Astrocyte (in vitro differentiated cells and primary cell): ENCODE data around the gene SCN1B. TPM values are rescaled to one million over a fixed set of nuclear protein-coding genes. Genes with fewer than 3 reads are reported as not detected.
"Not testable (repeated sequence)": the region's sequence is repeated elsewhere in the genome, so short reads cannot be mapped to it uniquely, and the experiment has no call there.

ENCODE experiments used
- DNase-seq: peaks from one replicate; pipeline ENCODE4 v3.0.0-alpha.2; 2010; ENCODE audit warnings: low read depth
- FAIRE-seq: peaks from 2 replicates; lab custom pipeline; 2011; peaks lifted over from hg19 to GRCh38; lab: Jason Lieb, UNC
- H2AFZ ChIP-seq: 2 replicates; pipeline ENCODE4 v1.6.0; 2012; ENCODE audit warnings: low read depth, low read length, inconsistent platforms
- H3K27ac ChIP-seq: 2 replicates; pipeline ENCODE4 v1.5.1; 2011; ENCODE audit warnings: low read depth, low read length, inconsistent platforms
- H3K27me3 ChIP-seq: 2 replicates; pipeline ENCODE4 v1.6.0; 2011; ENCODE audit warnings: low read length, inconsistent platforms; ENCODE audit not compliant: insufficient read depth
- H3K36me3 ChIP-seq: 2 replicates; pipeline ENCODE4 v1.5.1; 2011; ENCODE audit warnings: low read length, inconsistent platforms; ENCODE audit not compliant: insufficient read depth
- H3K4me1 ChIP-seq: 2 replicates; pipeline ENCODE4 v1.5.1; 2011; ENCODE audit warnings: low read length, inconsistent platforms; ENCODE audit not compliant: insufficient read depth
- H3K4me2 ChIP-seq: 2 replicates; pipeline ENCODE4 v1.6.0; 2012; ENCODE audit warnings: low read length, inconsistent platforms
- H3K4me3 ChIP-seq: 2 replicates; pipeline ENCODE4 v1.5.1; 2011; ENCODE audit warnings: low read depth, mild to moderate bottlenecking, low read length, inconsistent platforms; ENCODE audit not compliant: insufficient read depth
- H3K79me2 ChIP-seq: 2 replicates; pipeline ENCODE4 v1.6.0; 2012; ENCODE audit warnings: mild to moderate bottlenecking, low read length, inconsistent platforms; ENCODE audit not compliant: insufficient read depth
- H3K9ac ChIP-seq: 2 replicates; pipeline ENCODE4 v1.6.0; 2012; ENCODE audit warnings: mild to moderate bottlenecking, low read length, inconsistent platforms
- H3K9me3 ChIP-seq: 2 replicates; pipeline ENCODE4 v1.5.1; 2012; ENCODE audit warnings: low read depth, mild to moderate bottlenecking, low read length, inconsistent platforms; ENCODE audit not compliant: insufficient read depth
- H4K20me1 ChIP-seq: 2 replicates; pipeline ENCODE4 v1.6.0; 2012; ENCODE audit warnings: low read length, inconsistent platforms; ENCODE audit not compliant: insufficient read depth
- H3K27ac Mint-ChIP-seq: one replicate; pipeline ENCODE4 v1.8.0; 2021; ENCODE audit warnings: mild to moderate bottlenecking, mixed read lengths; ENCODE audit not compliant: unreplicated experiment
- H3K27me3 Mint-ChIP-seq: one replicate; pipeline ENCODE4 v1.8.0; 2021; ENCODE audit warnings: low read depth, mixed read lengths; ENCODE audit not compliant: unreplicated experiment
- H3K36me3 Mint-ChIP-seq: one replicate; pipeline ENCODE4 v1.8.0; 2021; ENCODE audit warnings: low read depth, mixed read lengths; ENCODE audit not compliant: unreplicated experiment
- H3K4me1 Mint-ChIP-seq: one replicate; pipeline ENCODE4 v1.8.0; 2021; ENCODE audit warnings: low read depth, mixed read lengths; ENCODE audit not compliant: unreplicated experiment
- H3K4me3 Mint-ChIP-seq: one replicate; pipeline ENCODE4 v1.8.0; 2021; ENCODE audit warnings: mild to moderate bottlenecking, moderate library complexity, mixed read lengths; ENCODE audit not compliant: unreplicated experiment
- H3K9me3 Mint-ChIP-seq: one replicate; pipeline ENCODE4 v1.8.0; 2021; ENCODE audit warnings: mild to moderate bottlenecking, mixed read lengths; ENCODE audit not compliant: unreplicated experiment
- EZH2 ChIP-seq: IDR thresholded peaks from 2 replicates; pipeline ENCODE4 v1.6.1; 2012; ENCODE audit warnings: mild to moderate bottlenecking, low read length, inconsistent platforms; ENCODE audit not compliant: insufficient read depth
- total RNA-seq: library from RNA; stranded (reverse); gene quantifications from 2 replicates; pipeline ENCODE4 v1.2.1, GENCODE V29; 2021
- TF ChIP-seq, protein P1 (sequence below): IDR thresholded peaks from 2 replicates; pipeline ENCODE4 v1.5.1; 2011; ENCODE audit warnings: low read depth, mild to moderate bottlenecking, inconsistent platforms, low read length, moderate library complexity; ENCODE audit not compliant: insufficient read depth

SCN1B gene
- total RNA-seq, 1 donor from 2014 or later = 3.0 TPM

DNA sequence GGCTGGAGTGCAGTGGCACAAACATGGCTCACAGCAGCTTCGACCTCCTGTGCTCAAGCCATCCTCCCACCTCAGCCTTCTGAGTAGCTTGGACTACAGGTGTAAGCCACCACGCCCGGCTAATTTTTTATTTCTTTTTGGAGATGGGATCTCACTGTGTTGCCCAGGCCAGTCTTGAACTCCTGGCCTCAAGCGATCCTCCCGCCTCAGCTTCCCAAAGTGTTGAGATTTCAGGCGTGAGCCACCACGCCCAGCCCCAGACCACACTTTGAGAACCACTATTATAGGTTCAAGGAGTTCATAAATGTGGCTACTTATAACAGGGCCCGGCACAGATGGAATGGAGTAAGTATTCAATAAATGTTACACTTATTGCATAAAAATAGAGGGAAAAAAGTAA is 3.3 kb upstream of the SCN1B start:
- Histone ChIP-seq H3K36me3 (peaks cover 2% of the 10 kb centered on the region), H3K9ac (no peak overlapping the region), H3K27ac (no peak overlapping the region), H3K4me1 (peaks cover 10% of the 10 kb centered on the region), H3K4me2 (no peak overlapping the region), H3K4me3 (no peak overlapping the region), H3K79me2 (no peaks in the 10 kb centered on the region), H4K20me1 (peaks cover 42% of the 10 kb centered on the region), H3K9me3 (no peaks in the 10 kb centered on the region), H3K27me3 (no peaks in the 10 kb centered on the region), H2AFZ (no peak overlapping the region)
- Mint-ChIP-seq H3K27me3 (peaks cover 8% of the 10 kb centered on the region), H3K36me3 (peaks cover 9% of the 10 kb centered on the region), H3K9me3 (peaks cover 2% of the 10 kb centered on the region), H3K4me1 (no peaks in the 10 kb centered on the region), H3K4me3 (no peak overlapping the region), H3K27ac (no peak overlapping the region)
- FAIRE-seq (no peak), DNase-seq (no peak)
- TF ChIP-seq, protein P1, sequence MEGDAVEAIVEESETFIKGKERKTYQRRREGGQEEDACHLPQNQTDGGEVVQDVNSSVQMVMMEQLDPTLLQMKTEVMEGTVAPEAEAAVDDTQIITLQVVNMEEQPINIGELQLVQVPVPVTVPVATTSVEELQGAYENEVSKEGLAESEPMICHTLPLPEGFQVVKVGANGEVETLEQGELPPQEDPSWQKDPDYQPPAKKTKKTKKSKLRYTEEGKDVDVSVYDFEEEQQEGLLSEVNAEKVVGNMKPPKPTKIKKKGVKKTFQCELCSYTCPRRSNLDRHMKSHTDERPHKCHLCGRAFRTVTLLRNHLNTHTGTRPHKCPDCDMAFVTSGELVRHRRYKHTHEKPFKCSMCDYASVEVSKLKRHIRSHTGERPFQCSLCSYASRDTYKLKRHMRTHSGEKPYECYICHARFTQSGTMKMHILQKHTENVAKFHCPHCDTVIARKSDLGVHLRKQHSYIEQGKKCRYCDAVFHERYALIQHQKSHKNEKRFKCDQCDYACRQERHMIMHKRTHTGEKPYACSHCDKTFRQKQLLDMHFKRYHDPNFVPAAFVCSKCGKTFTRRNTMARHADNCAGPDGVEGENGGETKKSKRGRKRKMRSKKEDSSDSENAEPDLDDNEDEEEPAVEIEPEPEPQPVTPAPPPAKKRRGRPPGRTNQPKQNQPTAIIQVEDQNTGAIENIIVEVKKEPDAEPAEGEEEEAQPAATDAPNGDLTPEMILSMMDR = no peak
- TF ChIP-seq EZH2 = no peak

DNA sequence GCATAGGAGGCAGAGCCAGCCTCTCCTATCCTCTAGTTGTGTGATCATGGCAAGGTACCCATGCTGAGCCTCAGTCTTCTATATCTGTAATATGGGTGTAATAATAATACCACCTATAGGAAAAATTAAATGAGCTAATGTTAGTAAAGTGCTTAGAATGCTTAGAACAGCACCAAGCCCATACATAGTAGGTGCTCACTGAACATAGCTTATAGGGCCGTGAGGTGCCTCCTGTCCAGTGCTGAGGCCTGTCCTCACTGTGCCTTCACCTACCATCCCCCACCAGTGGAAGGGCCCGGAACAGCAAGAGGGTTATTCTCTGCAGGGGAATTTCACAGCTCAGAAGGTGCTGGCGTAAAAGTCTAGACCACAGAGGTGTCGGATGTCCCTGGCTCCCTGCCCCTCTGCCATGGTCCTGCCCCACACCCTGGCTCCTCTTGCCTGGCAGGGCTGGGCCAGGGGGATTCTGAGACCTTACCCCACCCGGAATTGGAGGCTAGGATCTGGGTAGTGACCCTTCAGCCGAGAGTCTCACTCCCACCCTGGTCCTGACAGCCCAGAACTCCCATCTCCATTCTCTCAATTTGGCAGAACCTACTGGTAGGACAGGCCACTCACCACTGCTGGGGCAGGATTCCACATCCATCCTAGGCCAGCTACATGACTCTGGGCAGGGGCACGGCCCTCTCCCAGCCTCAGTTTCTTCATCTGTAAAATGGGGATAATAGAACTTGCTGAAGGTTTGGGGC is 2.2 kb upstream of the SCN1B start:
- no peak overlapping the region for H3K9ac ChIP-seq
- peaks cover 45% of the 10 kb centered on the region for H4K20me1 ChIP-seq
- no peak overlapping the region for H3K4me3 ChIP-seq
- Mint-ChIP-seq H3K27ac (no peak overlapping the region), H3K36me3 (peaks cover 14% of the 10 kb centered on the region), H3K4me3 (no peak overlapping the region), H3K27me3 (peaks cover 18% of the 10 kb centered on the region), H3K4me1 (no peaks in the 10 kb centered on the region), H3K9me3 (peaks cover 4% of the 10 kb centered on the region)
- H2AFZ ChIP-seq = no peak overlapping the region
- H3K79me2 ChIP-seq = no peaks in the 10 kb centered on the region
- no peak overlapping the region for H3K27ac ChIP-seq
- H3K4me1 ChIP-seq = peaks cover 10% of the 10 kb centered on the region
- H3K4me2 ChIP-seq = no peak overlapping the region
- H3K36me3 ChIP-seq = peaks cover 2% of the 10 kb centered on the region
- peaks cover 2% of the 10 kb centered on the region for H3K27me3 ChIP-seq
- DNase-seq (peak; percentile 52), FAIRE-seq (no peak)
- TF ChIP-seq, protein P1 = no peak
- no peak for TF ChIP-seq EZH2
- no peaks in the 10 kb centered on the region for H3K9me3 ChIP-seq

DNA sequence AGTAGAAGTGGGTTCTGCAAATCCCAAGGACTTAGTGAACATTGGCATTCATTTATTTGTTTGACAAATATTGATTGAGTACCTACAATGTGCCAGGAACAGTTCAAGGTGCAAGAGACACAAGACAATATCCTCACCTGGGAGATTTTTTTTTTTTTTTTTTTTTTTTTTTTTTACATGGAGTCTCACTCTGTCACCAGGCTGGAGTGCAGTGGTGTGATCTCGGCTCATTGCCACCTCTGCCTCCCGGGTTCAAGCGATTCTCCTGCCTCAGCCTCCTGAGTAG is 1.7 kb upstream of the SCN1B start:
- not testable (repeated sequence) for H3K9me3 Mint-ChIP-seq, H3K36me3 ChIP-seq, H3K9me3 ChIP-seq, H3K4me1 Mint-ChIP-seq, H3K4me2 ChIP-seq, H3K79me2 ChIP-seq, H3K27me3 ChIP-seq, H3K4me3 ChIP-seq, H3K9ac ChIP-seq, H2AFZ ChIP-seq, H3K4me3 Mint-ChIP-seq, DNase-seq, FAIRE-seq, H3K27ac ChIP-seq, H3K27ac Mint-ChIP-seq
- H3K36me3 Mint-ChIP-seq = peaks cover 17% of the 10 kb centered on the region
- H4K20me1 ChIP-seq = peaks cover 45% of the 10 kb centered on the region
- peaks cover 10% of the 10 kb centered on the region for H3K4me1 ChIP-seq
- peaks cover 23% of the 10 kb centered on the region for H3K27me3 Mint-ChIP-seq

DNA sequence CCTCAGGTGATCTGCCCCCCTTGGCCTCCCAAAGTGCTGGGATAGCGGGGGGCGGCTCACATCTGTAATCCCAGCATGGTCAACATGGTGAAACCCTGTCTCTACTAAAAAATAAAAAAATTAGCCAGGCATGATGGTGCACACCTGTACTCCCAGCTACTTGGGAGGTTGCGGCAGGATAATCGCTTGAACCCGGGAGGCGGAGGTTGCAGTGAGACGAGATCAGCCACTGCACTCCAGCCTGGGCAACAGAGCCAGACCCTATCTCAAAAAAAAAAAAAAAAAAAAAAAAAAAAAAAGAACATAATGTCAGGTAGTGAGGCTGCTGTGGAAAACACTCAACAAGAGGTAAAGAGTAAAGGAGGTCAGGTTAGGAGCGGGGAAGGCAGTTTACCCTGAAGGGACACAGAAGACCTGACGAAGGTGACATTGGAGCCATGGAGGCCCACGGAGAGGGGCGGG is 964 bp upstream of the SCN1B start:
- not testable (repeated sequence) for H3K36me3 ChIP-seq, DNase-seq, H2AFZ ChIP-seq, FAIRE-seq, H3K27ac Mint-ChIP-seq, H3K27me3 ChIP-seq, H3K27ac ChIP-seq, H3K9me3 Mint-ChIP-seq, H3K9me3 ChIP-seq, H3K4me1 Mint-ChIP-seq, H3K4me3 ChIP-seq, H3K79me2 ChIP-seq, H3K9ac ChIP-seq
- Mint-ChIP-seq H3K27me3 (peaks cover 24% of the 10 kb centered on the region), H3K36me3 (peaks cover 19% of the 10 kb centered on the region), H3K4me3 (peak overlapping the region; percentile 67)
- Histone ChIP-seq H4K20me1 (peaks cover 38% of the 10 kb centered on the region), H3K4me2 (peak overlapping the region; percentile 95), H3K4me1 (peaks cover 10% of the 10 kb centered on the region)
